HG03442 (cell line): ENCODE data around the gene DCPS.
"Not testable (repeated sequence)": the region's sequence is repeated elsewhere in the genome, so short reads cannot be mapped to it uniquely, and the experiment has no call there.

Experiments used
- ATAC-seq: cut with Tn5 transposase; IDR thresholded peaks from one replicate; pipeline ENCODE4 v1.9.1; 2021; ENCODE audit warnings: mild to moderate bottlenecking, moderate library complexity; ENCODE audit not compliant: unreplicated experiment

DCPS gene

GRCh38 chr11:126303623-126304456, at the start of gene DCPS:
TSS of gene DCPS (plus strand) at chr11:126304060. CDS start at chr11:126304081, 21 bp downstream.
- ATAC-seq: peak; percentile 85

- no peak for ATAC-seq
These were observed 49.0 kb upstream of the DCPS start for GRCh38 chr11:126254819-126255218.

GRCh38 chr11:126255507-126255906, 48.4 kb upstream of the DCPS start:
- ATAC-seq: not testable (repeated sequence)

GRCh38 chr11:126256216-126256615, 47.6 kb upstream of the DCPS start:
- no peak for ATAC-seq

- no peak for ATAC-seq
These were observed 46.7 kb upstream of the DCPS start for GRCh38 chr11:126257144-126257543.

GRCh38 chr11:126257764-126258163, 46.1 kb upstream of the DCPS start:
- ATAC-seq: no peak

- ATAC-seq: no peak
These were observed 41.6 kb upstream of the DCPS start for GRCh38 chr11:126262216-126262615.

GRCh38 chr11:126263489-126263888, 40.4 kb upstream of the DCPS start:
- ATAC-seq: no peak

GRCh38 chr11:126265811-126266210, 38.0 kb upstream of the DCPS start:
- no peak for ATAC-seq

GRCh38 chr11:126267650-126268049, 36.2 kb upstream of the DCPS start:
- no peak for ATAC-seq

- no peak for ATAC-seq
These were observed 35.5 kb upstream of the DCPS start for GRCh38 chr11:126268361-126268707.

- ATAC-seq: peak; percentile 98
These were observed 34.9 kb upstream of the DCPS start, which contains the start of the genes FOXRED1 and SRPRA for GRCh38 chr11:126268708-126269579. TSS of gene FOXRED1 (plus strand) at chr11:126269154. CDS start at chr11:126269207, 53 bp downstream. TSS of gene SRPRA (minus strand) at chr11:126268895. CDS start at chr11:126268804, 91 bp downstream.

GRCh38 chr11:126277322-126277721, 26.5 kb upstream of the DCPS start:
- ATAC-seq: no peak

- ATAC-seq: no peak
These were observed 26.1 kb upstream of the DCPS start for GRCh38 chr11:126277780-126278179.

- no peak for ATAC-seq
These were observed 24.7 kb upstream of the DCPS start for GRCh38 chr11:126279191-126279590.

GRCh38 chr11:126280595-126280994, 23.3 kb upstream of the DCPS start:
- ATAC-seq: no peak

- no peak for ATAC-seq
These were observed 22.6 kb upstream of the DCPS start for GRCh38 chr11:126281245-126281644.

- ATAC-seq: no peak
These were observed 22.1 kb upstream of the DCPS start for GRCh38 chr11:126281666-126282175.

- ATAC-seq: peak; percentile 15
These were observed 21.5 kb upstream of the DCPS start for GRCh38 chr11:126282361-126282735.

- ATAC-seq: peak; percentile 46
These were observed 20.9 kb upstream of the DCPS start, which contains the start of gene TIRAP for GRCh38 chr11:126282736-126283591. TSS of gene TIRAP (plus strand) at chr11:126283093. CDS start at chr11:126290895, 7,802 bp downstream.
